Psoas muscle (tissue), 8 donors: ENCODE measurements around the gene NR2F2. TPM values are rescaled to one million over a fixed set of nuclear protein-coding genes. Genes with fewer than 3 reads are reported as not detected.

ENCODE experiments used
- ATAC-seq, 4 donors: fragments of 200-7000 bp; cut with Tn5 transposase; one replicate each; pipeline ENCODE4 v1.9.1; 2020; ENCODE audit warnings: moderate library complexity in 3 of 4, mild to moderate bottlenecking in 2 of 4
- DNase-seq, 2 donors: peaks; one replicate each; pipeline ENCODE4 v3.0.0-alpha.2; 2020
- H3K27ac ChIP-seq: fragments of 200-600 bp; one replicate; pipeline ENCODE4 v1.8.0; 2022
- H3K27me3 ChIP-seq, 3 donors: fragments of 200-600 bp in 1 of 3; one replicate each; pipeline versions ENCODE4 v1.6.1 to v1.8.0; 2013 to 2022; ENCODE audit warnings: low read length in 2 of 3, mild to moderate bottlenecking in 2 of 3, moderate library complexity in 1 of 3; ENCODE audit not compliant: insufficient read depth in 3 of 3
- H3K36me3 ChIP-seq, 2 donors: fragments of 200-600 bp in 1 of 2; one replicate each; pipeline versions ENCODE4 v1.6.1 to v1.8.0; 2013 to 2022; ENCODE audit warnings: low read depth in 1 of 2, mild to moderate bottlenecking in 1 of 2, moderate library complexity in 1 of 2; ENCODE audit not compliant: insufficient read depth in 1 of 2
- H3K4me1 ChIP-seq: fragments of 200-600 bp; one replicate; pipeline ENCODE4 v1.8.0; 2022
- H3K4me3 ChIP-seq: fragments of 200-600 bp; one replicate; pipeline ENCODE4 v1.8.0; 2022; ENCODE audit warnings: mild to moderate bottlenecking
- H3K9me3 ChIP-seq: fragments of 200-600 bp; one replicate; pipeline ENCODE4 v1.8.0; 2022
- CTCF ChIP-seq: fragments of 200-600 bp; IDR thresholded peaks from one replicate; pipeline ENCODE4 v1.8.0; 2022; ENCODE audit warnings: antibody characterized with exemption
- WGBS, 3 donors: extraction: QIAGEN DNeasy Blood & Tissue Kit; methylation state at CpG; one replicate each; pipeline versions ENCODE4 v1.1.6 to v1.1.7; 2013; 5-methylcytosine and 5-hydroxymethylcytosine counted together
- intact Hi-C, 2 donors: fragments of 100-400 bp; cut with DNase I; formaldehyde crosslinking; loops; one replicate each; pipeline versions ENCODE4 v1.11.0 to v1.14.2; 2022
- polyA plus RNA-seq, 3 donors: library from polyadenylated mRNA; stranded (reverse); fragments of 200-250 nt; gene quantifications; one replicate each; pipeline ENCODE4 v1.2.3, GENCODE V29; 2013
- total RNA-seq, 4 donors: library from RNA; stranded (reverse); fragmentation: NEBNext Ultra II Directional in 2 of 4; extraction: Animal tissue kit (Norgen Biotek cat#: 25700) in 2 of 4; gene quantifications; one replicate each; pipeline versions ENCODE4 v1.2.1 to v1.2.4, GENCODE V29; 2021 to 2023
- donor health status: healthy with polysubstance abuse.
- donor health status: DM: no; HTN: no; CAD: no; lungs with moderate emphysema.
- donor health status: Bipolar disorder and iron deficiency.
- donor health status: healthy.
- donor health status: DM: yes; HTN: yes; CAD: no.
- donor health status: DM: no; HTN: no; CAD: no.
- donor health status: DM: no; HTN: no; CAD: no.
- donor health status: DM: yes; HTN: yes; CAD: no.

The NR2F2 gene
- total and polyA plus RNA-seq, 7 donors = 10.3 to 20.1 (median 14.7) TPM

- Histone ChIP-seq H3K9me3 (no peaks in the 10 kb centered on the region), H3K4me3 (peak overlapping the region; percentile 92), H3K27me3 (no peaks in the 10 kb centered on the region), H3K4me1 (no peaks in the 10 kb centered on the region), H3K36me3 (no peaks in the 10 kb centered on the region), H3K27ac (peak overlapping the region; percentile 94)
- DNase-seq = peak in 1 of 2 donors; percentile 54
- 58 to 67% (median 60%) methylated on average over 41 of the region's 41 CpGs for WGBS, 3 donors
- peak in 2 of 4 donors; percentile 1 to 8 for ATAC-seq
- intact Hi-C loops = no loop called here
- no peak for TF ChIP-seq CTCF
These were observed 11.3 kb downstream of the NR2F2 start for GRCh38 chr15:96341513-96342405.

GRCh38 chr15:96342406-96343112 lies 12.1 kb downstream of the NR2F2 start:
- WGBS, 3 donors = 67 to 75% (median 73%) methylated on average over 16 of the region's 16 CpGs
- DNase-seq (no peak), ATAC-seq (no peak)
- Histone ChIP-seq H3K27ac (peak overlapping the region; percentile 94), H3K27me3 (no peaks in the 10 kb centered on the region), H3K4me1 (no peaks in the 10 kb centered on the region), H3K9me3 (no peaks in the 10 kb centered on the region), H3K36me3 (no peaks in the 10 kb centered on the region), H3K4me3 (peak overlapping the region; percentile 92)
- intact Hi-C loops = no loop called here
- no peak for TF ChIP-seq CTCF

DNA sequence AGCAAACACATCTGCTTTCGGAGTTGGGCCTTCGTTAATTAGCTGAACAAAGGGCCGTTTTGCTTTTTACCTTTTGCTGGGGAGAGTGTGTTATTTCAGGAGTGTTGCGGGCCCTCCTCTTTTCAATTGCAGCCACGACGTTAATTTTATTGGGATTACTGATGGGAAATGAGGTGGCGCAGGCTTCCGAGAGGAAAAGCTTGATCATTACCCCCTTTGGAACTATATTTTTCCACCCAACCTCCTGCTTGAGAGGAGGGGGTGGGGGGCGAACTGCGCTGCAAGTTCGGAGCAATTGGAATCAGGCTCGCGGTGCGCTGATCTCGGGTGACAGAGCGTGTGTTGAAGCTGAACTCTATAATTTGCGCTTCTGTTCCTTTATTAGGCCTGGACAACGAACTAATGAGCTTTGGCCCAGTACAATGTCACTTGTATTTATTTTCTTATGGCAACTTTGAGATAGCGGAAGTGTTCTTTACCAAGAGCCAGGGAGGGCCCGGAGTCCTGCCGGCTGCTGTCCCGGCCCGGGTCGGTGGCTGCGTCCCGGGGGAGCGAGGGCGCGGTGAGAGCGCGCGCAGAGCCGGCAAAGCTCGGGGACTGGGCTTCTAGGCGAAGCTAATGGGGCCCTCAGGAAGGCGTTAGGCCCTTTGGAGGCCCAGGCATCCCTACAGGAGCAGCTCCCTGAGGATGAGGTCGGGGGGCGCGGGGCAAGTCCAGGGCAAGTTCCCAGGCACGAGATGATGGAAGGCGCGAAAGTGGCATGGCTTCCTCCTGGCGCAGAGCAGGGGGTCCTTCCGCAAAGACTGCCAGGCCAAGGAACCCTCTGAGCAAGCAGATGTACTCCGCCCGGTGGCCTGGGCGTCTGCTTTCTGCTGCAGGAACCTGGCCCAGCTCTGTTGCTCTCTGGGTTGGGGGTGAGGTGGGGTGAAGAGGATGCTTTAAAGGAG lies 12.9 kb downstream of the NR2F2 start:
- DNase-seq (peak in 1 of 2 donors; percentile 50), ATAC-seq (no peak)
- Histone ChIP-seq H3K36me3 (no peaks in the 10 kb centered on the region), H3K27me3 (no peaks in the 10 kb centered on the region), H3K4me1 (no peaks in the 10 kb centered on the region), H3K9me3 (no peaks in the 10 kb centered on the region), H3K27ac (peak overlapping the region; percentile 94), H3K4me3 (peak overlapping the region; percentile 92)
- TF ChIP-seq CTCF = no peak
- WGBS, 3 donors = 69 to 76% (median 74%) methylated on average over 46 to 47 of the region's 47 CpGs
- intact Hi-C loops = loop anchor here in 1 of 2 donors (2.0 kb wide), 1 partner anchor 1085 kb away; no protein-coding TSS in a partner anchor

DNA sequence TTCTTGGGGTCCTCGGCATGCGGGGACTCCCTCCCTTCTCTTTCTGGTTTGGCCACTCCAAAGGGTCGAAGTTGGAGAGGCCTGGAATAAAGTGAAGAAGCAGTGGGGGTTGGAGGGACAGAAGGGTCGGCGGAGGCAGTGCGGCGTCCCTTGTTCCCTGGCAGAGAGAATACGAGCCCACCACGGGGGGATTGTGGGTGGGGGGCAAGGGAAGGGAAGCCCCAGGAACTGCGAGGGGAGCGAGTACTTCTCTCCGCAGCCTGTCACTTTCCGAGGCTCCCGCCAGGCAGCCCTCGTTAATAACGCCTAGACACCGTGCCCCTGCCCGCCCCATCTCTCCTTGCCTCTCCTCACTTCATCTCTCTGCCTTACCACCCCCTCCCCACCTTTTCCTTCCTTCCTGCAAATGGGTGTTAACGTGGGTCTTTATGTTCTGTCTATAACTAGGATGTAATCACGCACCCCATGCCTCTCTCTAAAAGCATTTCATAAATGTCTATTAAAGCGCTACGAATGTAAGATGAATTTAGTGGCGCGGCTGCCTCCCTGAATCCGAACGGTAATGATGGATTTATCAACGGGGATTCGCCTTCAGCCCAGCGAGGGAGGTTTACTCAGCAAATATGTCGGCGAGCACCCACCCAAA lies 13.7 kb downstream of the NR2F2 start:
- Histone ChIP-seq H3K9me3 (no peaks in the 10 kb centered on the region), H3K4me3 (peak overlapping the region; percentile 92), H3K27me3 (no peaks in the 10 kb centered on the region), H3K36me3 (no peaks in the 10 kb centered on the region), H3K27ac (peak overlapping the region; percentile 94), H3K4me1 (no peaks in the 10 kb centered on the region)
- DNase-seq (no peak), ATAC-seq (no peak)
- WGBS, 3 donors = 75 to 80% (median 79%) methylated on average over 31 of the region's 31 CpGs
- TF ChIP-seq CTCF = no peak
- intact Hi-C loops = loop anchor here in 1 of 2 donors (2.0 kb wide), 1 partner anchor 1085 kb away; no protein-coding TSS in a partner anchor
